Activated CD8-positive, alpha-beta memory T cell treated with anti-CD3 and anti-CD28 coated beads, Interleukin-2, amount 50 U/mL, for 1 hour (primary cell): ENCODE measurements around the gene ATAD1.
"Not testable (repeated sequence)": the region's sequence is repeated elsewhere in the genome, so short reads cannot be mapped to it uniquely, and the experiment has no call there.

Experiments
- DNase-seq: peaks from one replicate; pipeline ENCODE4 v3.0.0-alpha.2; 2020; ENCODE audit errors: extremely low read depth

The ATAD1 gene

GRCh38 chr10:87803831-87804230 is 14.2 kb downstream of the ATAD1 start:
- DNase-seq = no peak

- DNase-seq = no peak
Measured at GRCh38 chr10:87803328-87803727, 14.7 kb downstream of the ATAD1 start.

GRCh38 chr10:87801813-87802435 is 16.1 kb downstream of the ATAD1 start:
- not testable (repeated sequence) for DNase-seq

- no peak for DNase-seq
Measured at GRCh38 chr10:87799860-87800259, 18.2 kb downstream of the ATAD1 start.

GRCh38 chr10:87798082-87798481 is 19.9 kb downstream of the ATAD1 start:
- no peak for DNase-seq

- DNase-seq = no peak
Measured at GRCh38 chr10:87794285-87794684, 23.7 kb downstream of the ATAD1 start.

GRCh38 chr10:87790185-87790584 is 27.8 kb downstream of the ATAD1 start:
- no peak for DNase-seq

GRCh38 chr10:87786421-87786820 is 31.6 kb downstream of the ATAD1 start:
- no peak for DNase-seq

GRCh38 chr10:87782721-87783120 is 35.3 kb downstream of the ATAD1 start:
- DNase-seq = no peak

- DNase-seq = no peak
Measured at GRCh38 chr10:87781545-87781944, 36.5 kb downstream of the ATAD1 start.

- DNase-seq = no peak
Measured at GRCh38 chr10:87776328-87776727, 41.7 kb downstream of the ATAD1 start.

GRCh38 chr10:87775766-87776165 is 42.3 kb downstream of the ATAD1 start:
- no peak for DNase-seq

GRCh38 chr10:87771871-87772500 is 46.0 kb downstream of the ATAD1 start:
- no peak for DNase-seq

- no peak for DNase-seq
Measured at GRCh38 chr10:87767253-87767652, 50.8 kb downstream of the ATAD1 start.

GRCh38 chr10:87765666-87766376 is 52.2 kb downstream of the ATAD1 start:
- no peak for DNase-seq

GRCh38 chr10:87764072-87764934 is 53.7 kb downstream of the ATAD1 start:
- DNase-seq = no peak

GRCh38 chr10:87763086-87763861 is 54.8 kb downstream of the ATAD1 start:
- no peak for DNase-seq

GRCh38 chr10:87761892-87762291 is 56.1 kb downstream of the ATAD1 start:
- no peak for DNase-seq

- DNase-seq = no peak
Measured at GRCh38 chr10:87761153-87761552, 56.9 kb downstream of the ATAD1 start.

GRCh38 chr10:87760195-87760905 is 57.7 kb downstream of the ATAD1 start:
- no peak for DNase-seq

GRCh38 chr10:87759551-87759950 is 58.5 kb downstream of the ATAD1 start:
- no peak for DNase-seq
